Kidney epithelial cell (primary cell): ENCODE results near the gene SPG7. TPM values are rescaled to one million over a fixed set of nuclear protein-coding genes. Genes with fewer than 3 reads are reported as not detected.

Experiments
- DNase-seq: peaks from one replicate; pipeline ENCODE4 v3.0.0-alpha.2; 2010; ENCODE audit warnings: low read depth
- H3K27me3 ChIP-seq: 2 replicates; pipeline ENCODE4 v1.6.0; 2011; ENCODE audit warnings: low read length; ENCODE audit not compliant: control insufficient read depth, insufficient read depth
- H3K36me3 ChIP-seq: 2 replicates; pipeline ENCODE4 v1.5.1; 2011; ENCODE audit warnings: low read length; ENCODE audit not compliant: control insufficient read depth, insufficient read depth
- H3K4me3 ChIP-seq: 2 replicates; pipeline ENCODE4 v1.5.1; 2011; ENCODE audit warnings: low read depth, mild to moderate bottlenecking, control low read depth, low read length
- CTCF ChIP-seq: IDR thresholded peaks from 2 replicates; pipeline ENCODE4 v1.5.1; 2011; ENCODE audit warnings: mild to moderate bottlenecking, moderate library complexity, low read length, control low read depth, inconsistent platforms; ENCODE audit not compliant: insufficient read depth, poor library complexity, severe bottlenecking
- total RNA-seq: library from RNA; depleted of rRNA; stranded (reverse); fragments of >200 nt; gene quantifications from 2 replicates; pipeline ENCODE4 v1.2.3, GENCODE V29; 2015

SPG7 gene
- total RNA-seq, 1 donor from 2014 or later: 144 TPM

DNA sequence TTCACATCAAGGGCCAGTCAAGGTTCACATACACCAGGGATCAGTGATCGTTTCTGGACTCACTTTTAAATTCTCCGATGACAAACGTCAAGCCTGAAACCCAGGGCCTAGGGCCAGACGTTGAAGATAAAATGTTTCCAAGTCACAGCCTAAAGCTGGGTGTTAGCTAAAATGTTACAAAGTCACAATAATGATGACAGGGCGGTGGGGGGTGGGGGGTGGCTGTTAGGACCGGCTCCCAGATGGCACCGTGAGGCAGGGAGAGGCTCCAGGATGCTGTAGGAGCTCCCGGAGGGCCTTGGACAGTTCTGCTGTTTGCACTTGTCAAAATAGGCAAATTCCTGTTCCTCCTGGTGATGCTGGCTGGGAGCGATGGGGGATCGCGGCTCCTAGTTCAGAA, 35.9 kb downstream of the SPG7 start:
- TF ChIP-seq CTCF: no peak
- Histone ChIP-seq H3K36me3 (peaks cover 1% of the 10 kb centered on the region), H3K27me3 (no peaks in the 10 kb centered on the region), H3K4me3 (no peak overlapping the region)
- DNase-seq: no peak

DNA sequence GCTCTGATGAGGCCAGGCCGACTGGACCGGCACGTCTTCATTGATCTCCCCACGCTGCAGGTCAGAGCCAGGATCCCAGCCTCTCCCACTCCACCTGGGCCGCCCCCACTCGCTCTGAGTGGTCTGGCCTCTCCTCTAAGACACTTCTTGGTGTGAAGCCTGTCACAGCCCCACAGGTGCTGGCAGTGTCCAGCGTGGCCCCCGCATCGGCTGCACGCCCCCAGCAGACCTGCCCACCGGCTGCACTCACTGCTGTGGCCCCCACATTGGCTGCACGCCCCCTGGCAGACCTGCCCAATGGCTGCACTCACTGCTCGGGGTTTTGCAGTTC, 36.5 kb downstream of the SPG7 start:
- Histone ChIP-seq H3K36me3 (peaks cover 1% of the 10 kb centered on the region), H3K27me3 (no peaks in the 10 kb centered on the region), H3K4me3 (no peak overlapping the region)
- no peak for DNase-seq
- TF ChIP-seq CTCF: no peak

- Histone ChIP-seq H3K36me3 (peaks cover 1% of the 10 kb centered on the region), H3K4me3 (no peak overlapping the region), H3K27me3 (no peaks in the 10 kb centered on the region)
- TF ChIP-seq CTCF: no peak
- no peak for DNase-seq
These were observed 37.0 kb downstream of the SPG7 start for GRCh38 chr16:89545044-89545830.

- Histone ChIP-seq H3K4me3 (no peak overlapping the region), H3K27me3 (no peaks in the 10 kb centered on the region), H3K36me3 (peaks cover 1% of the 10 kb centered on the region)
- TF ChIP-seq CTCF: no peak
- DNase-seq: no peak
These were observed 37.8 kb downstream of the SPG7 start for GRCh38 chr16:89545831-89546574.

GRCh38 chr16:89546781-89547180, 38.6 kb downstream of the SPG7 start:
- no peak for TF ChIP-seq CTCF
- DNase-seq: no peak
- peaks cover 1% of the 10 kb centered on the region for H3K36me3 ChIP-seq
- no peaks in the 10 kb centered on the region for H3K27me3 ChIP-seq
- no peak overlapping the region for H3K4me3 ChIP-seq
